GM10266 (cell line): ENCODE measurements around the gene SPP2.

Source experiments
- DNase-seq: peaks from one replicate; pipeline ENCODE4 v3.0.0; 2012; ENCODE audit errors: extremely low spot score
- TF ChIP-seq, protein P1 (sequence below): IDR thresholded peaks from 2 replicates; pipeline ENCODE4 v1.5.1; 2012; ENCODE audit warnings: mild to moderate bottlenecking, low read depth; ENCODE audit not compliant: control insufficient read depth, insufficient read depth; ENCODE audit errors: missing control alignments

The SPP2 gene

GRCh38 chr2:234058881-234059280, 8.4 kb downstream of the SPP2 start:
- TF ChIP-seq, protein P1, sequence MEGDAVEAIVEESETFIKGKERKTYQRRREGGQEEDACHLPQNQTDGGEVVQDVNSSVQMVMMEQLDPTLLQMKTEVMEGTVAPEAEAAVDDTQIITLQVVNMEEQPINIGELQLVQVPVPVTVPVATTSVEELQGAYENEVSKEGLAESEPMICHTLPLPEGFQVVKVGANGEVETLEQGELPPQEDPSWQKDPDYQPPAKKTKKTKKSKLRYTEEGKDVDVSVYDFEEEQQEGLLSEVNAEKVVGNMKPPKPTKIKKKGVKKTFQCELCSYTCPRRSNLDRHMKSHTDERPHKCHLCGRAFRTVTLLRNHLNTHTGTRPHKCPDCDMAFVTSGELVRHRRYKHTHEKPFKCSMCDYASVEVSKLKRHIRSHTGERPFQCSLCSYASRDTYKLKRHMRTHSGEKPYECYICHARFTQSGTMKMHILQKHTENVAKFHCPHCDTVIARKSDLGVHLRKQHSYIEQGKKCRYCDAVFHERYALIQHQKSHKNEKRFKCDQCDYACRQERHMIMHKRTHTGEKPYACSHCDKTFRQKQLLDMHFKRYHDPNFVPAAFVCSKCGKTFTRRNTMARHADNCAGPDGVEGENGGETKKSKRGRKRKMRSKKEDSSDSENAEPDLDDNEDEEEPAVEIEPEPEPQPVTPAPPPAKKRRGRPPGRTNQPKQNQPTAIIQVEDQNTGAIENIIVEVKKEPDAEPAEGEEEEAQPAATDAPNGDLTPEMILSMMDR, result no peak
- DNase-seq, result no peak

GRCh38 chr2:234060236-234060635, 9.7 kb downstream of the SPP2 start:
- no peak for DNase-seq
- TF ChIP-seq, protein P1, result no peak

- TF ChIP-seq, protein P1, result no peak
- no peak for DNase-seq
Observed at GRCh38 chr2:234061624-234062257, 11.2 kb downstream of the SPP2 start.

DNA sequence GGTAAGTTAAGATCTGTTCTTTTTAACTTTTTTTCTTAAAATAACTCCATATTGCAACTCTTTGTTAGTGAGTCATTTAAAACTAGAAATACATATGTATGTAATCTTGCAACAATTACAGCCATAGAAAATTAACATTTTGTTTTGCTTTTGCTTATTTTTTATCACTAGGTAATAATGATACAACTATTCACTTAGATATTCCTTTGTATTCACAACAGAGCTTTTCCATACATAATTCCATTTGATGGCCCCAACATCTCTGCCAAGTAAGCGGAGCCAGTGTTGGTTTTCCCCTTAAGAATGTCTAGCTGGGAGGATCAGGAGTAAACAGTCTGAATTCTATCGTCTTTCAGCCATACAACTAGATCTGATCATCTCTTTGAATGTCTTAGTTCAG, 16.1 kb downstream of the SPP2 start:
- no peak for DNase-seq
- TF ChIP-seq, protein P1, result no peak

DNA sequence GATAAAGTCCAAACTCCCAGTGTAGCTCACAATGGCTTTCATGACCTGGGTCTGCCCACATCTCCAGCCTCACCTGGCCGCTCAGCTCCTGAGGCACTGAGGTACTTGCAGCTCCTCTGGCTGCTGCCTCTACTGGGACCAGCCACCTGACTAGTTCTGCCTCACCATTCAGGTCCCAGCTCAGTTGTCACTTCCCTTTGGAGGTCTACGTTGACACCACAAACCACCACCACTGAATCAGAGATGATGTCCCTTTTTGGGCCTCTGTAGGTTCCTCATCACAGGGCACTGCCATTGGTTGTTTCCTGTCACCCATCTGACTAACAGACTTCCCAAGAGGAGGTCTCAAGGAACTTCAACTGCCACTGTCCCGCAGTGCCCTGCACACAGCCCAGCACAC, 21.2 kb downstream of the SPP2 start:
- DNase-seq, result no peak

GRCh38 chr2:234072454-234072853, 22.0 kb downstream of the SPP2 start:
- DNase-seq, result no peak
- TF ChIP-seq, protein P1, result no peak

More for the DNA sequence above, 21.2 kb downstream of the SPP2 start:
- TF ChIP-seq, protein P1, result no peak

GRCh38 chr2:234074751-234075517, 24.4 kb downstream of the SPP2 start:
- no peak for DNase-seq
- TF ChIP-seq, protein P1, result no peak
